Brain microvascular endothelial cell (primary cell): Measurements from ENCODE around the gene C1QA.

ENCODE experiments used
- DNase-seq: peaks from one replicate; pipeline ENCODE4 v3.0.0-alpha.2; 2020
- H3K27ac ChIP-seq: fragments of 250-450 bp; sonication (Bioruptor Pico); 2 replicates; pipeline ENCODE4 v1.5.1; 2020; ENCODE audit warnings: mild to moderate bottlenecking, moderate library complexity
- H3K27me3 ChIP-seq: fragments of 250-450 bp; sonication (Bioruptor Pico); replicated peaks from 2 replicates; pipeline ENCODE4 v1.5.1; 2020; ENCODE audit warnings: mild to moderate bottlenecking
- H3K36me3 ChIP-seq: fragments of 250-450 bp; sonication (Bioruptor Pico); replicated peaks from 2 replicates; pipeline ENCODE4 v1.5.1; 2020; ENCODE audit warnings: mild to moderate bottlenecking
- H3K4me3 ChIP-seq: 2 replicates; pipeline ENCODE4 v1.5.1; 2011; ENCODE audit warnings: low read depth, mild to moderate bottlenecking, control low read depth, low read length, moderate library complexity
- CTCF ChIP-seq: IDR thresholded peaks from 2 replicates; pipeline ENCODE4 v1.5.1; 2011; ENCODE audit warnings: low read depth, mild to moderate bottlenecking, moderate library complexity, low read length, control low read depth, inconsistent platforms; ENCODE audit errors: missing control alignments
- in situ Hi-C: cut with HindIII; loops from 2 replicates; pipeline ENCODE4 v1.10.0; 2017; ENCODE audit warnings: low sequenced_read_pairs, low pct_ligation_motif_present

C1QA gene

GRCh38 chr1:22598736-22599135 is 37.7 kb upstream of the C1QA start:
- Histone ChIP-seq H3K27ac (no peak overlapping the region), H3K27me3 (peaks cover 4% of the 10 kb centered on the region), H3K36me3 (no peaks in the 10 kb centered on the region), H3K4me3 (no peak overlapping the region)
- in situ Hi-C loops, result no loop called here
- no peak for TF ChIP-seq CTCF
- no peak for DNase-seq

GRCh38 chr1:22600071-22600816 is 36.2 kb upstream of the C1QA start:
- Histone ChIP-seq H3K36me3 (no peaks in the 10 kb centered on the region), H3K4me3 (no peak overlapping the region), H3K27ac (no peak overlapping the region), H3K27me3 (peaks cover 7% of the 10 kb centered on the region)
- no peak for TF ChIP-seq CTCF
- in situ Hi-C loops, result no loop called here
- DNase-seq, result no peak

- TF ChIP-seq CTCF, result no peak
- DNase-seq, result no peak
- no peak overlapping the region for H3K4me3 ChIP-seq
- no peak overlapping the region for H3K27ac ChIP-seq
- H3K27me3 ChIP-seq, result peaks cover 7% of the 10 kb centered on the region
- in situ Hi-C loops, result no loop called here
- no peaks in the 10 kb centered on the region for H3K36me3 ChIP-seq
These were observed 35.4 kb upstream of the C1QA start for GRCh38 chr1:22600817-22601605.

GRCh38 chr1:22601610-22602009 is 34.8 kb upstream of the C1QA start:
- DNase-seq, result no peak
- TF ChIP-seq CTCF, result no peak
- in situ Hi-C loops, result no loop called here
- Histone ChIP-seq H3K27ac (no peak overlapping the region), H3K27me3 (peaks cover 10% of the 10 kb centered on the region), H3K4me3 (no peak overlapping the region), H3K36me3 (no peaks in the 10 kb centered on the region)

GRCh38 chr1:22602060-22602740 is 34.2 kb upstream of the C1QA start:
- in situ Hi-C loops, result no loop called here
- DNase-seq, result no peak
- Histone ChIP-seq H3K27me3 (peaks cover 10% of the 10 kb centered on the region), H3K27ac (no peak overlapping the region), H3K36me3 (no peaks in the 10 kb centered on the region), H3K4me3 (no peak overlapping the region)
- TF ChIP-seq CTCF, result no peak
